Ovary (tissue), 3 donors: ENCODE measurements around the gene WRNIP1.

Experiments used
- EP300 ChIP-seq: sonication (generic); formaldehyde crosslinking; IDR thresholded peaks from one replicate; pipeline ENCODE4 v1.6.1; 2017; ENCODE audit warnings: antibody characterized with exemption
- POLR2A ChIP-seq: fragments of 450-650 bp; IDR thresholded peaks from one replicate; pipeline ENCODE4 v1.6.1; 2017; ENCODE audit warnings: antibody characterized with exemption, mild to moderate bottlenecking, moderate library complexity
- TF ChIP-seq, protein P1 (sequence below), 3 donors: fragments of 450-650 bp in 2 of 3; fragments of 200-600 bp in 1 of 3; IDR thresholded peaks; one replicate each; pipeline versions ENCODE4 v1.5.1 to v1.8.0; 2016 to 2022; ENCODE audit warnings: antibody characterized with exemption in 3 of 3, mild to moderate bottlenecking in 1 of 3
- donor health status: DM: no; HTN: no; CAD: no.

DNA sequence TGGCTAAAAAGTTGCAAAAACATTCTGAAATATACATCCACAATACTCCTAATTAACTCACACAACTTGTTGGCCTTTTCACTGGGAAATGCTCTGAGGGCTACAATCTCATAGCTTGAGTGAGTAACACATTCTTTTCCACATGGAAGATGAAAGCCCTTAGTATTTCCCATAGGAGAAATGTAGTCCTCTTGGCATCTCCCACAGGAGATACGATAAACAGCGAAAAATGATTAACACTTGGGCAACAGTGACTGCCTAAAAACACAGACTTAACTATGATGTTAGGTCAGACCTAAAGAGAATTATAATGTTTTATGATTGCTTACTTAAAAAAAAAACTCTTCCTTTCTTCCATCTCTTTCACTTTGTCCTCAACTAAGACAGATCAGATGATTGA, 23.4 kb upstream of the WRNIP1 start:
- TF ChIP-seq, protein P1, sequence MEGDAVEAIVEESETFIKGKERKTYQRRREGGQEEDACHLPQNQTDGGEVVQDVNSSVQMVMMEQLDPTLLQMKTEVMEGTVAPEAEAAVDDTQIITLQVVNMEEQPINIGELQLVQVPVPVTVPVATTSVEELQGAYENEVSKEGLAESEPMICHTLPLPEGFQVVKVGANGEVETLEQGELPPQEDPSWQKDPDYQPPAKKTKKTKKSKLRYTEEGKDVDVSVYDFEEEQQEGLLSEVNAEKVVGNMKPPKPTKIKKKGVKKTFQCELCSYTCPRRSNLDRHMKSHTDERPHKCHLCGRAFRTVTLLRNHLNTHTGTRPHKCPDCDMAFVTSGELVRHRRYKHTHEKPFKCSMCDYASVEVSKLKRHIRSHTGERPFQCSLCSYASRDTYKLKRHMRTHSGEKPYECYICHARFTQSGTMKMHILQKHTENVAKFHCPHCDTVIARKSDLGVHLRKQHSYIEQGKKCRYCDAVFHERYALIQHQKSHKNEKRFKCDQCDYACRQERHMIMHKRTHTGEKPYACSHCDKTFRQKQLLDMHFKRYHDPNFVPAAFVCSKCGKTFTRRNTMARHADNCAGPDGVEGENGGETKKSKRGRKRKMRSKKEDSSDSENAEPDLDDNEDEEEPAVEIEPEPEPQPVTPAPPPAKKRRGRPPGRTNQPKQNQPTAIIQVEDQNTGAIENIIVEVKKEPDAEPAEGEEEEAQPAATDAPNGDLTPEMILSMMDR (IDR thresholded peaks at IDR 0.05) = no peak
- no peak for TF ChIP-seq POLR2A
- TF ChIP-seq EP300 = no peak
